CD4-positive, alpha-beta memory T cell (primary cell): ENCODE measurements around the gene STAT4. TPM values are rescaled to one million over a fixed set of nuclear protein-coding genes. Genes with fewer than 3 reads are reported as not detected.

Experiments used
- CTCF ChIA-PET: fragments of 350-600 bp; sonication (Branson Sonifier 250); formaldehyde crosslinking; loops from one replicate; lab custom pipeline; 2021; ENCODE audit warnings: inconsistent platforms; ENCODE audit not compliant: partially characterized antibody; lab: Charles Lee
- POLR2A ChIA-PET: fragments of 350-600 bp; sonication (Branson Sonifier 250); formaldehyde crosslinking; loops from one replicate; lab custom pipeline; 2021; ENCODE audit not compliant: partially characterized antibody; lab: Charles Lee
- DNase-seq, 5 donors: peaks; one replicate each; pipeline versions ENCODE4 v3.0.0 to v3.0.0-alpha.2; 2020 to 2022; ENCODE audit warnings: mixed read lengths in 1 of 5
- H3K27ac ChIP-seq: one replicate; pipeline ENCODE4 v1.7.0; 2013; ENCODE audit warnings: low read depth, low read length
- H3K27me3 ChIP-seq: 2 replicates; pipeline ENCODE4 v1.7.0; 2013; ENCODE audit warnings: mild to moderate bottlenecking, low read length, moderate library complexity; ENCODE audit not compliant: insufficient read depth
- H3K36me3 ChIP-seq: 2 replicates; pipeline ENCODE4 v1.7.0; 2013; ENCODE audit warnings: mild to moderate bottlenecking, low read length, moderate library complexity; ENCODE audit not compliant: insufficient read depth
- H3K4me1 ChIP-seq: 2 replicates; pipeline ENCODE4 v1.7.0; 2013; ENCODE audit warnings: mild to moderate bottlenecking, low read length, moderate library complexity; ENCODE audit not compliant: insufficient read depth
- H3K4me3 ChIP-seq, 2 donors: one replicate each; pipeline ENCODE4 v1.7.0; 2013; ENCODE audit warnings: low read length in 2 of 2, mild to moderate bottlenecking in 1 of 2
- H3K9me3 ChIP-seq, 2 donors: one replicate each; pipeline ENCODE4 v1.7.0; 2013; ENCODE audit warnings: low read length in 2 of 2, control low read depth in 1 of 2; ENCODE audit not compliant: control insufficient read depth in 1 of 2
- H3K27ac Mint-ChIP-seq, 7 donors: one replicate each; pipeline ENCODE4 v1.8.0; 2020 to 2021; ENCODE audit warnings: mixed read lengths in 7 of 7, mild to moderate bottlenecking in 6 of 7, inconsistent platforms in 3 of 7, moderate library complexity in 3 of 7
- H3K27me3 Mint-ChIP-seq, 2 donors: one replicate each; pipeline ENCODE4 v1.8.0; 2020 to 2021; ENCODE audit warnings: mixed read lengths in 2 of 2
- H3K36me3 Mint-ChIP-seq, 2 donors: one replicate each; pipeline ENCODE4 v1.8.0; 2020 to 2021; ENCODE audit warnings: mixed read lengths in 2 of 2, inconsistent platforms in 1 of 2, mild to moderate bottlenecking in 1 of 2
- H3K4me1 Mint-ChIP-seq, 4 donors: one replicate each; pipeline ENCODE4 v1.8.0; 2020 to 2021; ENCODE audit warnings: mixed read lengths in 4 of 4, mild to moderate bottlenecking in 1 of 4
- H3K4me3 Mint-ChIP-seq, 8 donors: one replicate each; pipeline ENCODE4 v1.8.0; 2020 to 2021; ENCODE audit warnings: mixed read lengths in 8 of 8, mild to moderate bottlenecking in 7 of 8, moderate library complexity in 6 of 8, inconsistent platforms in 3 of 8
- H3K9me3 Mint-ChIP-seq, 8 donors: one replicate each; pipeline ENCODE4 v1.8.0; 2020 to 2021; ENCODE audit warnings: mixed read lengths in 8 of 8, mild to moderate bottlenecking in 5 of 8, inconsistent platforms in 3 of 8, moderate library complexity in 1 of 8
- intact Hi-C: fragments of 100-400 bp; cut with micrococcal nuclease; formaldehyde crosslinking; loops from one replicate; pipeline ENCODE4 v1.15.1; 2023
- polyA plus RNA-seq, 2 donors: library from polyadenylated mRNA; unstranded; fragments of 300-500 nt; fragmentation: Illumina TruSeq; gene quantifications; one replicate each; pipeline ENCODE4 v1.2.3, GENCODE V29; 2021
- total RNA-seq, 2 experiments: library from RNA; stranded (reverse); gene quantifications; one replicate each; pipeline ENCODE4 v1.2.3, GENCODE V29; 2021

STAT4 gene
- total and polyA plus RNA-seq, 4 experiments from 2014 or later, result 69.7 to 119 (median 95.3) TPM

- Mint-ChIP-seq H3K4me3 (peak overlapping the region in 1 of 8 donors; percentile 8), H3K9me3 (peaks cover 0 to 3% (median 0%) of the 10 kb centered on the region in 8 donors), H3K27me3 (no peaks in the 10 kb centered on the region), H3K27ac (peak overlapping the region in 5 of 7 donors; percentile 31 to 89 (median 87)), H3K4me1 (peaks cover 50 to 85% (median 68%) of the 10 kb centered on the region in 4 donors), H3K36me3 (peaks cover 39 to 49% of the 10 kb centered on the region in 2 donors)
- Histone ChIP-seq H3K9me3 (no peaks in the 10 kb centered on the region), H3K4me1 (peaks cover 65% of the 10 kb centered on the region), H3K4me3 (no peak overlapping the region), H3K27me3 (no peaks in the 10 kb centered on the region), H3K27ac (peak overlapping the region; percentile 18), H3K36me3 (no peaks in the 10 kb centered on the region)
- intact Hi-C loops, result loop anchor here (10.0 kb wide), 1 partner anchor 48 kb away; no protein-coding TSS in a partner anchor
- CTCF ChIA-PET, result interaction anchor here (1.0 to 3.0 kb wide), 5 partner anchors 10 to 60 kb away, joined by 3 to 11 read pairs (median 4); partner anchors contain the start of gene STAT4
- POLR2A ChIA-PET, result interaction anchor here (1.0 to 1.8 kb wide), 4 partner anchors 9 to 92 kb away, joined by 3 to 5 read pairs (median 4); no protein-coding TSS in a partner anchor
- no peak for DNase-seq
Observed at GRCh38 chr2:191112448-191112901, 38.3 kb downstream of the STAT4 start.

GRCh38 chr2:191109888-191110287 is 40.9 kb downstream of the STAT4 start:
- H3K36me3 Mint-ChIP-seq, result peaks cover 45% of the 10 kb centered on the region in 2 donors
- H3K27ac ChIP-seq, result no peak overlapping the region

GRCh38 chr2:191108331-191108730 is 42.5 kb downstream of the STAT4 start:
- ChIA-PET POLR2A (interaction anchor here (2.9 kb wide), 1 partner anchor 42 kb away, joined by 13 read pairs; the partner anchor contains the start of gene STAT4), CTCF (interaction anchor here (0.6 to 1.1 kb wide), 2 partner anchors 44 to 56 kb away, joined by 3 read pairs; no protein-coding TSS in a partner anchor)
- H3K4me1 ChIP-seq, result peaks cover 39% of the 10 kb centered on the region
- no peaks in the 10 kb centered on the region for H3K9me3 ChIP-seq
- peak overlapping the region in 2 of 7 donors; percentile 5 to 42 for H3K27ac Mint-ChIP-seq
- no peaks in the 10 kb centered on the region for H3K27me3 Mint-ChIP-seq
- intact Hi-C loops, result no loop called here
- DNase-seq, result no peak
- peaks cover 31 to 69% (median 46%) of the 10 kb centered on the region in 4 donors for H3K4me1 Mint-ChIP-seq
- no peaks in the 10 kb centered on the region for H3K36me3 ChIP-seq
- peak overlapping the region in 1 of 8 donors; percentile 65 for H3K4me3 Mint-ChIP-seq
- no peak overlapping the region for H3K4me3 ChIP-seq
- no peaks in the 10 kb centered on the region for H3K27me3 ChIP-seq
- no peak overlapping the region for H3K27ac ChIP-seq
- H3K9me3 Mint-ChIP-seq, result peaks cover 0 to 2% (median 0%) of the 10 kb centered on the region in 8 donors
- peaks cover 39 to 47% of the 10 kb centered on the region in 2 donors for H3K36me3 Mint-ChIP-seq

More at GRCh38 chr2:191109888-191110287, 40.9 kb downstream of the STAT4 start:
- peaks cover 0 to 2% (median 0%) of the 10 kb centered on the region in 8 donors for H3K9me3 Mint-ChIP-seq
- Histone ChIP-seq H3K4me3 (no peak overlapping the region), H3K36me3 (no peaks in the 10 kb centered on the region), H3K27me3 (no peaks in the 10 kb centered on the region), H3K4me1 (peaks cover 51% of the 10 kb centered on the region), H3K9me3 (no peaks in the 10 kb centered on the region)
- no peaks in the 10 kb centered on the region for H3K27me3 Mint-ChIP-seq
- intact Hi-C loops, result loop anchor here (10.0 kb wide), 1 partner anchor 45 kb away; no protein-coding TSS in a partner anchor
- no peak for DNase-seq
- CTCF ChIA-PET, result interaction anchor here (1.1 kb wide), 1 partner anchor 58 kb away, joined by 5 read pairs; no protein-coding TSS in a partner anchor
- H3K4me3 Mint-ChIP-seq, result peak overlapping the region in 2 of 8 donors; percentile 3 to 51
- peak overlapping the region in 6 of 7 donors; percentile 11 to 65 (median 49) for H3K27ac Mint-ChIP-seq
- peaks cover 40 to 76% (median 57%) of the 10 kb centered on the region in 4 donors for H3K4me1 Mint-ChIP-seq
- POLR2A ChIA-PET, result interaction anchor here (0.5 to 2.9 kb wide), 3 partner anchors 37 to 53 kb away, joined by 3 to 13 read pairs (median 3); partner anchors contain the start of gene STAT4

GRCh38 chr2:191105082-191105481 is 45.7 kb downstream of the STAT4 start:
- peak overlapping the region in 1 of 8 donors; percentile 45 for H3K4me3 Mint-ChIP-seq
- no peak overlapping the region for H3K4me3 ChIP-seq
- no peak for DNase-seq
- no peaks in the 10 kb centered on the region for H3K27me3 Mint-ChIP-seq
- intact Hi-C loops, result no loop called here
- POLR2A ChIA-PET, result interaction anchor here (0.6 kb wide), 1 partner anchor 466 kb away, joined by 3 read pairs; no protein-coding TSS in a partner anchor
- H3K4me1 Mint-ChIP-seq, result peaks cover 21 to 65% (median 41%) of the 10 kb centered on the region in 4 donors
- H3K27ac Mint-ChIP-seq, result peak overlapping the region in 4 of 7 donors; percentile 16 to 58 (median 47)
- H3K9me3 Mint-ChIP-seq, result no peaks in the 10 kb centered on the region
- H3K36me3 Mint-ChIP-seq, result peaks cover 40 to 49% of the 10 kb centered on the region in 2 donors
- H3K27ac ChIP-seq, result no peak overlapping the region
- H3K27me3 ChIP-seq, result no peaks in the 10 kb centered on the region
- H3K4me1 ChIP-seq, result peaks cover 29% of the 10 kb centered on the region
- no peaks in the 10 kb centered on the region for H3K36me3 ChIP-seq
- CTCF ChIA-PET, result no interaction called here
- H3K9me3 ChIP-seq, result no peaks in the 10 kb centered on the region

- no peaks in the 10 kb centered on the region for H3K36me3 ChIP-seq
- no peak overlapping the region for H3K4me3 Mint-ChIP-seq
- H3K36me3 Mint-ChIP-seq, result peaks cover 44 to 57% of the 10 kb centered on the region in 2 donors
- no peaks in the 10 kb centered on the region for H3K9me3 Mint-ChIP-seq
- H3K27me3 Mint-ChIP-seq, result no peaks in the 10 kb centered on the region
- no peaks in the 10 kb centered on the region for H3K9me3 ChIP-seq
- H3K27ac Mint-ChIP-seq, result no peak overlapping the region
- no peak overlapping the region for H3K4me3 ChIP-seq
- H3K4me1 ChIP-seq, result peaks cover 18% of the 10 kb centered on the region
- H3K27ac ChIP-seq, result no peak overlapping the region
- no peaks in the 10 kb centered on the region for H3K27me3 ChIP-seq
- ChIA-PET POLR2A (interaction anchor here (0.9 to 1.2 kb wide), 3 partner anchors 9 to 52 kb away, joined by 3 to 5 read pairs (median 3); no protein-coding TSS in a partner anchor), CTCF (interaction anchor here (1.8 to 1.9 kb wide), 2 partner anchors 51 to 52 kb away, joined by 6 to 10 read pairs; no protein-coding TSS in a partner anchor)
- intact Hi-C loops, result no loop called here
- DNase-seq, result no peak
- H3K4me1 Mint-ChIP-seq, result peaks cover 10 to 52% (median 30%) of the 10 kb centered on the region in 4 donors
Observed at GRCh38 chr2:191103774-191104173, 47.0 kb downstream of the STAT4 start.

- H3K36me3 Mint-ChIP-seq, result peaks cover 38 to 46% of the 10 kb centered on the region in 2 donors
- H3K4me1 ChIP-seq, result peaks cover 9% of the 10 kb centered on the region
- no peak overlapping the region for H3K4me3 Mint-ChIP-seq
- intact Hi-C loops, result no loop called here
- H3K4me3 ChIP-seq, result no peak overlapping the region
- H3K27me3 Mint-ChIP-seq, result no peaks in the 10 kb centered on the region
- H3K27ac ChIP-seq, result no peak overlapping the region
- no peaks in the 10 kb centered on the region for H3K9me3 ChIP-seq
- ChIA-PET CTCF (interaction anchor here (1.3 kb wide), 1 partner anchor 55 kb away, joined by 3 read pairs; no protein-coding TSS in a partner anchor), POLR2A (no interaction called here)
- peaks cover 0 to 13% (median 5%) of the 10 kb centered on the region in 8 donors for H3K9me3 Mint-ChIP-seq
- no peak overlapping the region for H3K27ac Mint-ChIP-seq
- DNase-seq, result no peak
- no peaks in the 10 kb centered on the region for H3K36me3 ChIP-seq
- peaks cover 20 to 46% (median 35%) of the 10 kb centered on the region in 4 donors for H3K4me1 Mint-ChIP-seq
- H3K27me3 ChIP-seq, result no peaks in the 10 kb centered on the region
Observed at GRCh38 chr2:191100216-191100615, 50.6 kb downstream of the STAT4 start.

GRCh38 chr2:191087311-191087710 is 63.5 kb downstream of the STAT4 start:
- Histone ChIP-seq H3K36me3 (peaks cover 11% of the 10 kb centered on the region), H3K4me1 (peaks cover 16% of the 10 kb centered on the region), H3K4me3 (no peak overlapping the region), H3K27me3 (no peaks in the 10 kb centered on the region), H3K9me3 (no peaks in the 10 kb centered on the region), H3K27ac (no peak overlapping the region)
- ChIA-PET CTCF (no interaction called here), POLR2A (interaction anchor here (0.9 to 1.2 kb wide), 3 partner anchors 27 to 63 kb away, joined by 3 to 5 read pairs (median 3); partner anchors contain the start of gene STAT4)
- Mint-ChIP-seq H3K4me3 (peak overlapping the region in 1 of 8 donors; percentile 3), H3K9me3 (peaks cover 0 to 10% (median 4%) of the 10 kb centered on the region in 8 donors), H3K27ac (peak overlapping the region in 3 of 7 donors; percentile 22 to 68 (median 36)), H3K4me1 (peaks cover 19 to 37% (median 32%) of the 10 kb centered on the region in 4 donors), H3K27me3 (no peaks in the 10 kb centered on the region), H3K36me3 (peaks cover 40 to 49% of the 10 kb centered on the region in 2 donors)
- intact Hi-C loops, result no loop called here
- DNase-seq, result no peak
